ENCODE data around the gene AP1S1. TPM values are rescaled to one million over a fixed set of nuclear protein-coding genes. Genes with fewer than 3 reads are reported as not detected.

Gene AP1S1
- total and polyA plus RNA-seq, 2 of the 13 experiments (the other 11 are each of a cell fraction or from before 2014, with no cell fraction given), result 57.5 to 68.1 TPM

DNA sequence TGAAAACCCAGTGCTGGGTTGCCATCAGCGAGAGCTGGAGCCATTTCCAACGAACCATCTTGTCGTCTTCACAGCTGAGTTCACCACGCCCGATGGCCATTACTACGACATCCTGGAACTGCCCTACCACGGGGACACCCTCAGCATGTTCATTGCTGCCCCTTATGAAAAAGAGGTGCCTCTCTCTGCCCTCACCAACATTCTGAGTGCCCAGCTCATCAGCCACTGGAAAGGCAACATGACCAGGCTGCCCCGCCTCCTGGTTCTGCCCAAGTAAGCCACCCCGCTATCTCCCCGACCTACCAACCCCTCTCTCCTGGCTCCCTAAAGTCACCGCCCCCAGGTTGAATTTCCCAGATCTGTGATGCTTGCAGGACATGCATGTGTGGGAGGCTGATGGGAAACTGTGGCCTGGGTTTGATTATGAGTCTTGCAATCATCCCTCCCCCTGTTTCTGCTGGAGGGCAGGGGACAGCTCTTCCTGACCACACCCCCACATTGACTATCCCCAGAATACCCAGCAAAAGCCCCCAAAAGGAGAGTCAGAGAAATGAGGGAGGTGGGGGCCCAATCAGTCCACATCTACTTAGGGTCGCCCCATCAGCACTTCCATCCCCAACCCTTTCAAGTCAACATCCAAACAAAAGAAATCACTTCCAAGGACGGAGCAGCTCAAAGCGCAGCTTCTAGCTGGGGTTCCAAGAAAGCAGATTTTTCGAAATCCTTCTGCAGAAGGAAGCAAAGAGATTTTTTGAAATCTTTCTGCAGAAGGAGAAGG lies 20.5 kb upstream of the AP1S1 start (continued):
- no peak for TF ChIP-seq ZFP36L1 (CRISPR knock-in tag; IDR thresholded peaks at IDR 0.05)
- TF ChIP-seq ZNF777 (CRISPR knock-in tag; IDR thresholded peaks at IDR 0.05), result no peak
- TF ChIP-seq ZNF773 (CRISPR knock-in tag; IDR thresholded peaks at IDR 0.05; ENCODE audit: borderline replicate concordance), result no peak
- TF ChIP-seq ZNF83 (CRISPR knock-in tag; IDR thresholded peaks at IDR 0.05; ENCODE audit: borderline replicate concordance), result no peak
- TF ChIP-seq POLR2G (IDR thresholded peaks at IDR 0.05; ENCODE audit: low read depth, low read length), result peak; percentile 27
- TF ChIP-seq, protein P1, sequence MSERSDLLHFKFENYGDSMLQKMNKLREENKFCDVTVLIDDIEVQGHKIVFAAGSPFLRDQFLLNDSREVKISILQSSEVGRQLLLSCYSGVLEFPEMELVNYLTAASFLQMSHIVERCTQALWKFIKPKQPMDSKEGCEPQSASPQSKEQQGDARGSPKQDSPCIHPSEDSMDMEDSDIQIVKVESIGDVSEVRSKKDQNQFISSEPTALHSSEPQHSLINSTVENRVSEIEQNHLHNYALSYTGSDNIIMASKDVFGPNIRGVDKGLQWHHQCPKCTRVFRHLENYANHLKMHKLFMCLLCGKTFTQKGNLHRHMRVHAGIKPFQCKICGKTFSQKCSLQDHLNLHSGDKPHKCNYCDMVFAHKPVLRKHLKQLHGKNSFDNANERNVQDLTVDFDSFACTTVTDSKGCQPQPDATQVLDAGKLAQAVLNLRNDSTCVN (CRISPR knock-in tag; IDR thresholded peaks at IDR 0.05; ENCODE audit: borderline replicate concordance), result no peak
- no peak for TF ChIP-seq MIER2 (CRISPR knock-in tag; IDR thresholded peaks at IDR 0.05)
- TF ChIP-seq ZFP62 (CRISPR knock-in tag; IDR thresholded peaks at IDR 0.05), result no peak
- TF ChIP-seq PAF1 (CRISPR knock-in tag; IDR thresholded peaks at IDR 0.05), result 0 out of 2 replicates have a peak, but pooled peaks have one; percentile 34
- 0 out of 2 replicates have a peak, but pooled peaks have one; percentile 31 for TF ChIP-seq ZNF691 (CRISPR knock-in tag; IDR thresholded peaks at IDR 0.05; ENCODE audit: borderline replicate concordance, low read depth)
- TF ChIP-seq ZNF709 (CRISPR knock-in tag; IDR thresholded peaks at IDR 0.05), result no peak
- TF ChIP-seq ZNF276 (CRISPR knock-in tag; IDR thresholded peaks at IDR 0.05; ENCODE audit: low read depth), result no peak
- no peak for TF ChIP-seq SMYD3 (CRISPR knock-in tag; IDR thresholded peaks at IDR 0.05)
- TF ChIP-seq ZNF768 (CRISPR knock-in tag; IDR thresholded peaks at IDR 0.05), result no peak
- TF ChIP-seq, protein P2, sequence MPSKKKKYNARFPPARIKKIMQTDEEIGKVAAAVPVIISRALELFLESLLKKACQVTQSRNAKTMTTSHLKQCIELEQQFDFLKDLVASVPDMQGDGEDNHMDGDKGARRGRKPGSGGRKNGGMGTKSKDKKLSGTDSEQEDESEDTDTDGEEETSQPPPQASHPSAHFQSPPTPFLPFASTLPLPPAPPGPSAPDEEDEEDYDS (CRISPR knock-in tag; IDR thresholded peaks at IDR 0.05), result no peak
- TF ChIP-seq KDM2A (CRISPR knock-in tag; IDR thresholded peaks at IDR 0.05; ENCODE audit: borderline replicate concordance, low read depth), result no peak
- peak; percentile 75 for TF ChIP-seq RBFOX2 (IDR thresholded peaks at IDR 0.05; ENCODE audit: low read depth, low read length)
- 0 out of 2 replicates have a peak, but pooled peaks have one; percentile 37 for TF ChIP-seq ZNF589 (CRISPR knock-in tag; conservative IDR thresholded peaks at IDR 0.05)
- no peak for TF ChIP-seq GMEB2 (CRISPR knock-in tag; IDR thresholded peaks at IDR 0.05; ENCODE audit: low read depth)
- TF ChIP-seq ZNF720 (CRISPR knock-in tag; IDR thresholded peaks at IDR 0.05), result no peak
- TF ChIP-seq, protein P3, sequence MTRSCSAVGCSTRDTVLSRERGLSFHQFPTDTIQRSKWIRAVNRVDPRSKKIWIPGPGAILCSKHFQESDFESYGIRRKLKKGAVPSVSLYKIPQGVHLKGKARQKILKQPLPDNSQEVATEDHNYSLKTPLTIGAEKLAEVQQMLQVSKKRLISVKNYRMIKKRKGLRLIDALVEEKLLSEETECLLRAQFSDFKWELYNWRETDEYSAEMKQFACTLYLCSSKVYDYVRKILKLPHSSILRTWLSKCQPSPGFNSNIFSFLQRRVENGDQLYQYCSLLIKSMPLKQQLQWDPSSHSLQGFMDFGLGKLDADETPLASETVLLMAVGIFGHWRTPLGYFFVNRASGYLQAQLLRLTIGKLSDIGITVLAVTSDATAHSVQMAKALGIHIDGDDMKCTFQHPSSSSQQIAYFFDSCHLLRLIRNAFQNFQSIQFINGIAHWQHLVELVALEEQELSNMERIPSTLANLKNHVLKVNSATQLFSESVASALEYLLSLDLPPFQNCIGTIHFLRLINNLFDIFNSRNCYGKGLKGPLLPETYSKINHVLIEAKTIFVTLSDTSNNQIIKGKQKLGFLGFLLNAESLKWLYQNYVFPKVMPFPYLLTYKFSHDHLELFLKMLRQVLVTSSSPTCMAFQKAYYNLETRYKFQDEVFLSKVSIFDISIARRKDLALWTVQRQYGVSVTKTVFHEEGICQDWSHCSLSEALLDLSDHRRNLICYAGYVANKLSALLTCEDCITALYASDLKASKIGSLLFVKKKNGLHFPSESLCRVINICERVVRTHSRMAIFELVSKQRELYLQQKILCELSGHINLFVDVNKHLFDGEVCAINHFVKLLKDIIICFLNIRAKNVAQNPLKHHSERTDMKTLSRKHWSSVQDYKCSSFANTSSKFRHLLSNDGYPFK (CRISPR knock-in tag; IDR thresholded peaks at IDR 0.05; ENCODE audit: borderline replicate concordance), result no peak

All from HepG2 (cell line).